ACC112 (cell line): ENCODE results near the gene HAPLN2.
A peak's percentile ranks its signal among the peaks of the same experiment; 100 is the strongest.

Source experiments
- H2AFZ ChIP-seq: fragments of 200-600 bp; sonication (generic); one replicate; pipeline ENCODE4 v1.6.0; 2017; ENCODE audit warnings: antibody characterized with exemption, low read length; ENCODE audit not compliant: unreplicated experiment
- H3K27ac ChIP-seq: fragments of 200-600 bp; sonication (generic); 2 replicates; pipeline ENCODE4 v1.5.1; 2014; ENCODE audit warnings: low read depth, mild to moderate bottlenecking, antibody characterized with exemption, low read length, moderate library complexity
- H3K27me3 ChIP-seq: fragments of 200-600 bp; sonication (generic); 2 replicates; pipeline ENCODE4 v1.6.1; 2014; ENCODE audit warnings: mild to moderate bottlenecking, antibody characterized with exemption, low read length, moderate library complexity, mixed read lengths; ENCODE audit not compliant: insufficient read depth
- H3K36me3 ChIP-seq: fragments of 200-600 bp; sonication (generic); 2 replicates; pipeline ENCODE4 v1.6.1; 2016; ENCODE audit warnings: mild to moderate bottlenecking, antibody characterized with exemption, low read length, moderate library complexity, mixed read lengths; ENCODE audit not compliant: insufficient read depth
- H3K4me1 ChIP-seq: fragments of 200-600 bp; sonication (generic); one replicate; pipeline ENCODE4 v1.6.1; 2016; ENCODE audit warnings: low read length, mixed read lengths; ENCODE audit not compliant: insufficient read depth, unreplicated experiment, control insufficient read depth
- H3K4me3 ChIP-seq: fragments of 200-600 bp; sonication (generic); 2 replicates; pipeline ENCODE4 v1.5.1; 2014; ENCODE audit warnings: mild to moderate bottlenecking, low read depth, low read length
- H3K79me2 ChIP-seq: fragments of 200-600 bp; sonication (generic); one replicate; pipeline ENCODE4 v1.6.0; 2016; ENCODE audit warnings: low read length; ENCODE audit not compliant: control insufficient read depth, unreplicated experiment, insufficient read depth

The HAPLN2 gene

DNA sequence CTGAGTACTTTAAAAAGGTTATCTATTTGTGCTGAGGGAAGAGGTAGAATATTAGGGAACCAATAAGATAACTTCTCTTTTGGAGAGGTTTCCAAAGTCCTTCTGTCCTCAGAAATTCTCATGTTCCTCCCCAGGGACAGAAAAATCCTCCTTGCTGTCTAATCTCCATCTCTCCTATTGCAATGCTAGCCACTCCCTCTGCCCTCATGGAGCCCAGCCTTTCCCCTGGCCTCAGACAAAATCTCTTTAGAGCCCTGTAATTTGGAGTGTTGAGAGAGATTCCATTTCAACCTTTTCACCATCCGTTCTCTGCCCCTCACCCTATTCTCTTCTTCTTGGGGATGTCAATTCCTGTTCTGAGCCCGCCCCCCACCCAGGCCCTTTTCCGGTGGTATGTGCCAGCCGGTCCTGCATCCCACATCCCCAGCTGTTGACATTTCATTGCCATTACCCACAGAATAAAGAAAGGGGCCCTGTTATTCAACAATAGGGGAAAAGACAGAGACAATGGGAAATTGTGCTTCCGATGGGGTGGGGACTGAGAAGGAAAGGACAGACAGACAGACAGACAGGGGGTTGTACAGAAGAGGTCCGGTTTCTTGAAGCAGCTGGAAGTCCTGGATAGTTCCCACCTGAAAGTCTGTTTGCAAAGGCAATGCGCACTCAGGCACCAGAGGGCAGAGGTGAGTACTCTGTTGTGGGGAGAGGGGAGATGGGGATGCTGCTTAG lies at the start of gene HAPLN2:
HAPLN2 (plus strand) TSS at position 563 of the 729 bp plus-strand sequence. CDS start 4,076 bp downstream, outside the sequence.
- H3K27ac ChIP-seq = no peak within 1 kb of the TSS
- H2AFZ ChIP-seq = no peak within 1 kb of the TSS
- peaks cover 12% of the 10 kb centered on the region for H3K4me1 ChIP-seq
- H3K27me3 ChIP-seq = peaks cover 33% of the 10 kb centered on the region
- H3K4me3 ChIP-seq = no peak within 1 kb of the TSS
- no peaks in the 10 kb centered on the region for H3K79me2 ChIP-seq
- no peaks in the 10 kb centered on the region for H3K36me3 ChIP-seq

DNA sequence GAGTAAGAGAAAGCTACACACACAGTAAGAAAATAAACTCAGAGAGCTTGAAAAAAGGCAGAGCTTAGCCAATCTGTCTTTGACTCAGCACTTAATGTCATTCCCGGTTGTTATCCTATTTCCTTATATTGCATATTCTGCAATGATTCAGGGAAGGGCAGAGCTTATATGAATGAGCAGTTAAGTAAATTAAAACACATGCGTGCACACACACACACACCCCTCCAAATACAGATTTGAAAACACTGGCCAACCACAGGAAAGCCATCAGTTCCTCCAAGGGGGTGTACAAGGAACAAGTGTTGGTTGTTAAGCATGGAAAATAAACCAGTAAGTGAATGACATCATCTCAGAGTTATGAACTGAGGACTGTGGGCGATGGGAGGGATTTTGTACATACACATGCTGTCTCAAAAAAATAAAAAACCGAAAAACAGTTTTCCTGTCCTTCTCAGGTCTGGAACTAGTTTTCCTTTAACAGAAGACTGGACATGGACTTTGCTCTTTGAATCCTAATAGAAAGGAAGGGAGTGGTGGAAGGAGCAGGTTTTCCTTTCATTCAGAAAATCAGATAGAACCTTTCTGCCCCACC lies 47.9 kb upstream of the HAPLN2 start:
- H2AFZ ChIP-seq = peak overlapping the region; percentile 45
- H3K4me3 ChIP-seq = peak overlapping the region; percentile 90
- H3K4me1 ChIP-seq = peaks cover 8% of the 10 kb centered on the region
- peaks cover 14% of the 10 kb centered on the region; the same call in 1 of the 2 replicates for H3K36me3 ChIP-seq
- peaks cover 26% of the 10 kb centered on the region for H3K79me2 ChIP-seq
- H3K27me3 ChIP-seq = 0 out of 2 replicates have a peak, but pooled peaks cover 3% of the 10 kb centered on the region
- peak overlapping the region; percentile 67 for H3K27ac ChIP-seq

GRCh38 chr1:156571919-156572662 lies 47.1 kb upstream of the HAPLN2 start, which contains the start of gene IQGAP3:
Gene IQGAP3, minus strand, starts transcription at chr1:156572565. Its CDS starts 36 bp downstream, at chr1:156572529.
- Histone ChIP-seq H3K27me3 (0 out of 2 replicates have a peak, but pooled peaks cover 3% of the 10 kb centered on the region), H3K4me3 (peak within 1 kb of the TSS; percentile 90), H2AFZ (peak within 1 kb of the TSS; percentile 52), H3K27ac (peak within 1 kb of the TSS; percentile 67), H3K79me2 (peaks cover 26% of the 10 kb centered on the region), H3K4me1 (peaks cover 8% of the 10 kb centered on the region), H3K36me3 (peaks cover 14% of the 10 kb centered on the region; the same call in 1 of the 2 replicates)

- no peak overlapping the region for H3K27ac ChIP-seq
- peak overlapping the region; percentile 90 for H3K4me3 ChIP-seq
- peaks cover 13% of the 10 kb centered on the region; the same call in 1 of the 2 replicates for H3K36me3 ChIP-seq
- H3K4me1 ChIP-seq = peaks cover 8% of the 10 kb centered on the region
- 0 out of 2 replicates have a peak, but pooled peaks cover 3% of the 10 kb centered on the region for H3K27me3 ChIP-seq
- peak overlapping the region; percentile 52 for H2AFZ ChIP-seq
- H3K79me2 ChIP-seq = peaks cover 26% of the 10 kb centered on the region
Observed at GRCh38 chr1:156572663-156573018, 46.6 kb upstream of the HAPLN2 start.

DNA sequence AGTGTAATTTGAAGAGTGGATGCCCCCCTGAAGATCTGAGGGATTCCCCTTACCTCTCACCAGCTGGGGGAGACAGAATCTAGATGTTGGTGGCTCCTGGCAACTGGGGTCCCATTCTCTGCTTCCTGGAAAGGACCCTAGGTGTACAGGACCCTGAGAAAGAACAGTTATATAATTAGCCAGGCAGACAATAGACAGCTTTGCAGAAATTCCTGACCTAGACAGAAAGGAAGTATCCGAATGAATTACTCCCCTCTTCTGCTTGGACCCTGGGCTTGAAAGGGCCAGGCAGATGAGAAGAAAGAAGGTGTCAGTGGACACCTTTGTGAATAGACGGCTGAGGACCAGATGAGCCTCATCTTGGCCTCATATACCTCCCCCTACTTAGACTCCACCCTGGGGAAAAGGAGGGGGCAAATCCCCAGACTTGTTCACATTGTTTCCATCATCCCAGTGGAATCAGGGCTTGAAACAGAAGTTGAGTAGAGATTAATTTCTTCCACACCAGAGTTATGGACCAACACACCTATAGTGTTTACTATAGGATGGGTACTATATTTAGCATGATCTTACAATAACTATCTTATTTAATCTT lies 45.1 kb upstream of the HAPLN2 start:
- Histone ChIP-seq H3K4me1 (peaks cover 8% of the 10 kb centered on the region), H3K27me3 (0 out of 2 replicates have a peak, but pooled peaks cover 3% of the 10 kb centered on the region), H3K27ac (no peak overlapping the region), H3K36me3 (peaks cover 3% of the 10 kb centered on the region; the same call in 1 of the 2 replicates), H2AFZ (no peak overlapping the region), H3K4me3 (no peak overlapping the region), H3K79me2 (peaks cover 26% of the 10 kb centered on the region)

- H3K27ac ChIP-seq = no peak overlapping the region
- H3K27me3 ChIP-seq = 0 out of 2 replicates have a peak, but pooled peaks cover 3% of the 10 kb centered on the region
Observed at GRCh38 chr1:156577550-156577949, 41.7 kb upstream of the HAPLN2 start.

GRCh38 chr1:156578055-156578454 lies 41.2 kb upstream of the HAPLN2 start:
- Histone ChIP-seq H3K4me1 (no peaks in the 10 kb centered on the region), H3K27me3 (0 out of 2 replicates have a peak, but pooled peaks cover 3% of the 10 kb centered on the region), H3K27ac (no peak overlapping the region)

More at GRCh38 chr1:156577550-156577949, 41.7 kb upstream of the HAPLN2 start:
- H3K4me3 ChIP-seq = no peak overlapping the region
- H3K4me1 ChIP-seq = no peaks in the 10 kb centered on the region
- H3K36me3 ChIP-seq = no peaks in the 10 kb centered on the region
- no peaks in the 10 kb centered on the region for H3K79me2 ChIP-seq
- no peak overlapping the region for H2AFZ ChIP-seq

GRCh38 chr1:156579472-156579871 lies 39.7 kb upstream of the HAPLN2 start, which contains the start of gene TTC24:
Gene TTC24, plus strand, starts transcription at chr1:156579723. Its CDS starts 1,642 bp downstream, at chr1:156581365.
- no peak within 1 kb of the TSS for H2AFZ ChIP-seq
- H3K4me1 ChIP-seq = no peaks in the 10 kb centered on the region
- 0 out of 2 replicates have a peak, but pooled peaks cover under 1% of the 10 kb centered on the region for H3K27me3 ChIP-seq
- no peaks in the 10 kb centered on the region for H3K79me2 ChIP-seq
- H3K36me3 ChIP-seq = no peaks in the 10 kb centered on the region
- H3K4me3 ChIP-seq = no peak within 1 kb of the TSS
- H3K27ac ChIP-seq = no peak within 1 kb of the TSS

More at GRCh38 chr1:156578055-156578454, 41.2 kb upstream of the HAPLN2 start:
- no peaks in the 10 kb centered on the region for H3K36me3 ChIP-seq
- no peak overlapping the region for H2AFZ ChIP-seq
- H3K79me2 ChIP-seq = no peaks in the 10 kb centered on the region
- H3K4me3 ChIP-seq = no peak overlapping the region

DNA sequence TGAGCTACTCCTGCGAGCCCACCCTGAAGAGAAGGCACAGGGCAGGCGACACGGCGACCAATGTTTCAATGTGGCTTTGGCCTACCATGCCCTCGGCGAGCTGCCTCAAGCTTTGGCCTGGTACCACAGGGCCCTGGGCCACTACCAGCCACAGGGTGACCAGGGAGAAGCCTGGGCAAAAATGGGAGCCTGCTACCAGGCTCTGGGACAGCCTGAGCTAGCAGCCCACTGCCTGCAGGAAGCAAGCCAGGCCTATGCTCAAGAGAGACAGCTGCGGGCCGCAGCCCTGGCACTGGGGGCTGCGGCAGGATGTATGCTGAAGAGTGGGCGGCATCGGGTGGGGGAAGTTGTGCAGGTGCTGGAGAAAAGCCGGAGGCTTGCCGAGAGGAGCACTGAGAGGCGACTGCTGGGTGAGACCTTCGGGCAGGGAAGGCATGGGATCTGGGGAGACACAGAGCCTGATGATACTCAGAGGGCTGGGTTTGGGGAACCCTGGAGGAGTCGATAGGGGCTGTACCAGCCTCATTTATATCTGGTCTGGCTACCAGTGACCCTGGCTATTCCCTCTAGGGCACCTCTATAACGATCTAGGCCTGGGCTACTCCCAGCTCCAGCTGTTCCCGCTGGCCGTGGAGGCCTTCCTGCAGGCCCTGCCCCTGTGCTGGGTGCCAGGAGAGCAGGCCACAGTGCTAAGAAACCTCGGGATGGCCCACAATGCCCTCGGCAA lies 37.4 kb upstream of the HAPLN2 start:
- Histone ChIP-seq H3K4me1 (no peaks in the 10 kb centered on the region), H3K4me3 (no peak overlapping the region), H2AFZ (no peak overlapping the region), H3K27ac (no peak overlapping the region), H3K79me2 (no peaks in the 10 kb centered on the region), H3K27me3 (no peaks in the 10 kb centered on the region), H3K36me3 (no peaks in the 10 kb centered on the region)
